ENCODE data around the gene AURKB. TPM values are rescaled to one million over a fixed set of nuclear protein-coding genes. Genes with fewer than 3 reads are reported as not detected.

Gene AURKB
- total and polyA plus RNA-seq, 2 of the 13 experiments (the other 11 are each of a cell fraction or from before 2014, with no cell fraction given): 29.5 to 75.3 TPM

GRCh38 chr17:8220783-8221662 lies 10.6 kb upstream of the AURKB start (continued):
- TF ChIP-seq ZNF562 (CRISPR knock-in tag; IDR thresholded peaks at IDR 0.05; ENCODE audit: borderline replicate concordance): no peak
- no peak for TF ChIP-seq ATF6 (CRISPR knock-in tag; conservative IDR thresholded peaks at IDR 0.05)
- TF ChIP-seq HMGA1 (CRISPR knock-in tag; conservative IDR thresholded peaks at IDR 0.05): no peak
- TF ChIP-seq RCOR2 (CRISPR knock-in tag; IDR thresholded peaks at IDR 0.05): no peak
- TF ChIP-seq HOXD1 (CRISPR knock-in tag; IDR thresholded peaks at IDR 0.05): no peak
- 0 out of 2 replicates have a peak, but pooled peaks have one; percentile 16 for TF ChIP-seq ARNTL (CRISPR knock-in tag; IDR thresholded peaks at IDR 0.05)
- no peak for TF ChIP-seq ZNF33B (CRISPR knock-in tag; IDR thresholded peaks at IDR 0.05)
- no peak for TF ChIP-seq ZSCAN22 (CRISPR knock-in tag; IDR thresholded peaks at IDR 0.05)
- no peak for TF ChIP-seq MTF2 (CRISPR knock-in tag; IDR thresholded peaks at IDR 0.05; ENCODE audit: borderline replicate concordance)
- no peak for TF ChIP-seq HIC2 (CRISPR knock-in tag; IDR thresholded peaks at IDR 0.05; ENCODE audit: low read depth)
- peak; percentile 99 for TF ChIP-seq ZNF24 (IDR thresholded peaks at IDR 0.05)
- TF ChIP-seq NFKBIZ (CRISPR knock-in tag; IDR thresholded peaks at IDR 0.05): no peak; the same call in 1 of the 2 replicates
- TF ChIP-seq ATF1 (CRISPR knock-in tag; IDR thresholded peaks at IDR 0.05): no peak
- no peak for TF ChIP-seq MTA3 (CRISPR knock-in tag; IDR thresholded peaks at IDR 0.05)
- TF ChIP-seq AGO1 (IDR thresholded peaks at IDR 0.05; ENCODE audit: low read depth, low read length, poor library complexity, severe bottlenecking): no peak
- peak; percentile 69 for TF ChIP-seq PHF5A (CRISPR knock-in tag; IDR thresholded peaks at IDR 0.05; ENCODE audit: low read depth, unreplicated experiment)
- peak; percentile 28; the same call in 1 of the 2 replicates for TF ChIP-seq ZNF441 (CRISPR knock-in tag; IDR thresholded peaks at IDR 0.05; ENCODE audit: borderline replicate concordance)
- TF ChIP-seq JUNB (CRISPR knock-in tag; IDR thresholded peaks at IDR 0.05; ENCODE audit: borderline replicate concordance): 0 out of 2 replicates have a peak, but pooled peaks have one; percentile 16
- peak; percentile 38; the same call in 1 of the 2 replicates for TF ChIP-seq NCOA2 (CRISPR knock-in tag; IDR thresholded peaks at IDR 0.05)
- TF ChIP-seq ZNF3 (CRISPR knock-in tag; IDR thresholded peaks at IDR 0.05): no peak
- 0 out of 2 replicates have a peak, but pooled peaks have one; percentile 19 for TF ChIP-seq ARID5B (CRISPR knock-in tag; IDR thresholded peaks at IDR 0.05)
- TF ChIP-seq HHEX (CRISPR knock-in tag; IDR thresholded peaks at IDR 0.05): peak; percentile 8; the same call in 1 of the 2 replicates
- TF ChIP-seq SAP130 (CRISPR knock-in tag; IDR thresholded peaks at IDR 0.05; ENCODE audit: low read depth): peak; percentile 45
- TF ChIP-seq ZNF205 (CRISPR knock-in tag; IDR thresholded peaks at IDR 0.05): no peak; the same call in 1 of the 2 replicates

Data from HepG2 (cell line).